ENCODE data around the gene USP40.

USP40 gene

GRCh38 chr2:233436691-233437438, 129.7 kb downstream of the USP40 start:
- no peak for TF ChIP-seq ZFX (IDR thresholded peaks at IDR 0.05)
- TF ChIP-seq CTCF (conservative IDR thresholded peaks at IDR 0.05), result no peak
- no peak overlapping the region for H3K27ac ChIP-seq

GRCh38 chr2:233436191-233436581, 130.4 kb downstream of the USP40 start:
- TF ChIP-seq ZFX (IDR thresholded peaks at IDR 0.05) (no peak), CTCF (conservative IDR thresholded peaks at IDR 0.05) (no peak)

GRCh38 chr2:233435436-233436190, 131.0 kb downstream of the USP40 start:
- no peak overlapping the region for H3K27ac ChIP-seq
- TF ChIP-seq CTCF (conservative IDR thresholded peaks at IDR 0.05) (no peak), ZFX (IDR thresholded peaks at IDR 0.05) (no peak)

More at GRCh38 chr2:233436191-233436581, 130.4 kb downstream of the USP40 start:
- no peak overlapping the region for H3K27ac ChIP-seq

- TF ChIP-seq ZFX (IDR thresholded peaks at IDR 0.05), result no peak
- no peak for TF ChIP-seq CTCF (conservative IDR thresholded peaks at IDR 0.05)
- H3K27ac ChIP-seq, result no peak overlapping the region
These were observed 131.8 kb downstream of the USP40 start for GRCh38 chr2:233434666-233435330.

GRCh38 chr2:233433794-233434193, 132.8 kb downstream of the USP40 start:
- TF ChIP-seq CTCF (conservative IDR thresholded peaks at IDR 0.05) (no peak), ZFX (IDR thresholded peaks at IDR 0.05) (no peak)
- no peak overlapping the region for H3K27ac ChIP-seq

- TF ChIP-seq ZFX (IDR thresholded peaks at IDR 0.05) (no peak), CTCF (conservative IDR thresholded peaks at IDR 0.05) (no peak)
- H3K27ac ChIP-seq, result no peak overlapping the region
These were observed 133.6 kb downstream of the USP40 start for GRCh38 chr2:233433029-233433428.

- TF ChIP-seq ZFX (IDR thresholded peaks at IDR 0.05) (no peak), CTCF (conservative IDR thresholded peaks at IDR 0.05) (no peak)
- H3K27ac ChIP-seq, result no peak overlapping the region
These were observed 135.9 kb downstream of the USP40 start for GRCh38 chr2:233430651-233431050.

Measured in C4-2B (cell line).